Measurements from ENCODE around the gene AP1AR. TPM values are rescaled to one million over a fixed set of nuclear protein-coding genes. Genes with fewer than 3 reads are reported as not detected.

Gene AP1AR
- total RNA-seq, 2 experiments from 2014 or later = 18.2 to 39.2 TPM

GRCh38 chr4:112222219-112222955 lies 9.2 kb upstream of the AP1AR start:
- no peak overlapping the region for H3K4me3 ChIP-seq (ENCODE audit: low read depth, low read length, poor library complexity, severe bottlenecking)
- no peak overlapping the region for H2AFZ ChIP-seq (ENCODE audit: low read length)
- no peaks in the 10 kb centered on the region for H3K36me3 ChIP-seq (ENCODE audit: insufficient read depth, low read length)
- H3K27ac ChIP-seq (ENCODE audit: low read depth, low read length, poor library complexity, severe bottlenecking) = no peak overlapping the region
- H3K4me2 ChIP-seq (ENCODE audit: low read length) = no peak overlapping the region
- intact Hi-C loops (cut with micrococcal nuclease; ENCODE audit: unreplicated experiment) = no loop called here
- H3K79me2 ChIP-seq (ENCODE audit: insufficient read depth, low read depth, low read length) = no peaks in the 10 kb centered on the region
- BruUV-seq (replicated peaks) = no TSS peak
- POLR2A ChIA-PET = interaction anchor here (0.6 to 1.8 kb wide), 2 partner anchors 8 to 42 kb away, joined by 3 to 4 read pairs; no protein-coding TSS in a partner anchor
- CTCF ChIA-PET (ENCODE audit: unreplicated experiment) = no interaction called here
- no peaks in the 10 kb centered on the region; the same call in 1 of the 2 replicates for H3K9me3 ChIP-seq (ENCODE audit: low read length)
- no peak for DNase-seq (ENCODE audit: low spot score)
- H3K4me1 ChIP-seq (ENCODE audit: insufficient read depth, low read length, poor library complexity, severe bottlenecking) = no peaks in the 10 kb centered on the region
- no peaks in the 10 kb centered on the region for H3K9me2 ChIP-seq (ENCODE audit: insufficient read depth, low read length)
- no peaks in the 10 kb centered on the region for H4K20me1 ChIP-seq (ENCODE audit: insufficient read depth, low read length)
- TF ChIP-seq CTCF (conservative IDR thresholded peaks at IDR 0.05; ENCODE audit: low read length) = no peak
- no peak for TF ChIP-seq EZH2phosphoT487 (IDR thresholded peaks at IDR 0.05; ENCODE audit: borderline replicate concordance, low read depth, low read length)

GRCh38 chr4:112225157-112225556 lies 6.4 kb upstream of the AP1AR start:
- POLR2A ChIA-PET = interaction anchor here (0.6 to 1.7 kb wide), 4 partner anchors 9 to 1737 kb away, joined by 3 to 7 read pairs (median 4); no protein-coding TSS in a partner anchor
- Histone ChIP-seq H3K4me1 (ENCODE audit: insufficient read depth, low read length, poor library complexity, severe bottlenecking) (peaks cover 6% of the 10 kb centered on the region), H2AFZ (ENCODE audit: low read length) (no peak overlapping the region), H3K27ac (ENCODE audit: low read depth, low read length, poor library complexity, severe bottlenecking) (no peak overlapping the region), H4K20me1 (ENCODE audit: insufficient read depth, low read length) (no peaks in the 10 kb centered on the region), H3K4me2 (ENCODE audit: low read length) (no peak overlapping the region), H3K9me2 (ENCODE audit: insufficient read depth, low read length) (no peaks in the 10 kb centered on the region), H3K4me3 (ENCODE audit: low read depth, low read length, poor library complexity, severe bottlenecking) (no peak overlapping the region), H3K79me2 (ENCODE audit: insufficient read depth, low read depth, low read length) (no peaks in the 10 kb centered on the region), H3K9me3 (ENCODE audit: low read length) (no peaks in the 10 kb centered on the region; the same call in 1 of the 2 replicates), H3K36me3 (ENCODE audit: insufficient read depth, low read length) (no peaks in the 10 kb centered on the region)
- intact Hi-C loops (cut with micrococcal nuclease; ENCODE audit: unreplicated experiment) = no loop called here
- CTCF ChIA-PET (ENCODE audit: unreplicated experiment) = no interaction called here
- no peak for DNase-seq (ENCODE audit: low spot score)
- no TSS peak for BruUV-seq (replicated peaks)
- TF ChIP-seq CTCF (conservative IDR thresholded peaks at IDR 0.05; ENCODE audit: low read length) (no peak), EZH2phosphoT487 (IDR thresholded peaks at IDR 0.05; ENCODE audit: borderline replicate concordance, low read depth, low read length) (no peak)

All from OCI-LY7 (cell line).